Smooth muscle cell of the brain vasculature (primary cell): ENCODE results near the gene OS9.
A peak's percentile ranks its signal among the peaks of the same experiment; 100 is the strongest.
"Not testable (repeated sequence)": the region's sequence is repeated elsewhere in the genome, so short reads cannot be mapped to it uniquely, and the experiment has no call there.

Experiments
- DNase-seq: peaks from one replicate; pipeline ENCODE4 v3.0.0-alpha.2; 2012; ENCODE audit warnings: low read depth, low spot score

OS9 gene, protein sequence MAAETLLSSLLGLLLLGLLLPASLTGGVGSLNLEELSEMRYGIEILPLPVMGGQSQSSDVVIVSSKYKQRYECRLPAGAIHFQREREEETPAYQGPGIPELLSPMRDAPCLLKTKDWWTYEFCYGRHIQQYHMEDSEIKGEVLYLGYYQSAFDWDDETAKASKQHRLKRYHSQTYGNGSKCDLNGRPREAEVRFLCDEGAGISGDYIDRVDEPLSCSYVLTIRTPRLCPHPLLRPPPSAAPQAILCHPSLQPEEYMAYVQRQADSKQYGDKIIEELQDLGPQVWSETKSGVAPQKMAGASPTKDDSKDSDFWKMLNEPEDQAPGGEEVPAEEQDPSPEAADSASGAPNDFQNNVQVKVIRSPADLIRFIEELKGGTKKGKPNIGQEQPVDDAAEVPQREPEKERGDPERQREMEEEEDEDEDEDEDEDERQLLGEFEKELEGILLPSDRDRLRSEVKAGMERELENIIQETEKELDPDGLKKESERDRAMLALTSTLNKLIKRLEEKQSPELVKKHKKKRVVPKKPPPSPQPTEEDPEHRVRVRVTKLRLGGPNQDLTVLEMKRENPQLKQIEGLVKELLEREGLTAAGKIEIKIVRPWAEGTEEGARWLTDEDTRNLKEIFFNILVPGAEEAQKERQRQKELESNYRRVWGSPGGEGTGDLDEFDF

DNA sequence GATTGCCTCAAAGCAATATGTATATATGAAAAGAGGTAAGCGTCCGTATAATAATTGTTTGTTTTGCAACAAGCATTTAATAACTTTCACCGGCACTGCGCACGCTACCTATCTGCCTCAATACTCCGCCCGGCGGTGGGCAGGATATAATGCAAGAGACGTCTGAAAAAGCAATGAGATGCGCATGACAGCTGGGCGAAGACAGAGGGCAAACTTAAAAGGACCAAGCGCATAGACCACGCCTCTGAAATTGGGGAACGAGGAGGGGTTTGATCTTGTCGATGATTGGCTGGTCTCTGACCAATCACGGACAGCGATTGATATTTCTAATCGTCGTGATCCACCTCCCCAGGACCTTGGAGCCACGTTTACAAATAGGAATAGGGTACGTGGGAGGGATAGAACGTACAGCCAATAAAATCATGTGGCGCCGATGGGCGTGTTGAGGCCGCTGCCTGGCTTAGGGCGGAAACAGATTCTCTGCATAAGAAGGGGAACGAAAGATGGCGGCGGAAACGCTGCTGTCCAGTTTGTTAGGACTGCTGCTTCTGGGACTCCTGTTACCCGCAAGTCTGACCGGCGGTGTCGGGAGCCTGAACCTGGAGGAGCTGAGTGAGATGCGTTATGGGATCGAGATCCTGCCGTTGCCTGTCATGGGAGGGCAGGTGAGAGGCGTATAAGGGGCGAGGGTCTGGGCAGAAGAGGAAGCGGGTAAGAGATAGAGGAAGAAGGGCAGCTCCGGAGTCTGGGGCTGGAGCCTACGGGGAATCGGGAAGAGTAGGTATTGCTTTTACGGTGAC, at the start of gene OS9:
OS9 (plus strand) TSS at position 474 of the 800 bp plus-strand sequence; CDS start at position 504, 30 bp downstream.
- DNase-seq = peak; percentile 100

DNA sequence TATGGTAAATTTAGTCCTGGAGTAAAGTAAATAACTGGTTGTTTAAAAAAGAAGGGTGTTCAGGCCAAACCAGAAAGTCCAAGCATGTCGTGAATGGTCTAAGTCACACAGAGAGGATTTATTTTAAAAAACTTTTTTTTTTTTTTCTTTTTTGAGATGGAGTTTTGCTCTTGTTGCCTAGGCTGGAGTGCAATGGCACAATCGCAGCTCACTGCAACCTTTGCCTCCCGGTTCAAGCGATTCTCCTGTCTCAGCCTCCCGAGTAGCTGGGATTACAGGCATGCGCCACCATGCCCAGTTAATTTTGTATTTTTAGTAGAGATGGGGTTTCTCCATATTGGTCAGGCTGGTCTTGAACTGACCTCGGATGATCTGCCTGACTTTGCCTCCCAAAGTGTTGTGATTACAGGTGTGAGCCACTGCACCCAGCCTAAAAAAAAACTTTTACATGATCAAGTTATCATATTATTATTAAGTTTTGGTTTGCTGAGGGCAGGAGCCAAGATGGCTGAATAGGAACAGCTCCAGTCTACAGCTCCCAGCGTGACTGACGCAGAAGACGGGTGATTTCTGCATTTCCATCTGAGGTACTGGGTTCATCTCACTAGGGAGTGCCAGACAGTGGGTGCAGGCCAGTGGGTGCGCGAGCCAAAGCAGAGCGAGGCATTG, 47.8 kb upstream of the OS9 start:
- not testable (repeated sequence) for DNase-seq

DNA sequence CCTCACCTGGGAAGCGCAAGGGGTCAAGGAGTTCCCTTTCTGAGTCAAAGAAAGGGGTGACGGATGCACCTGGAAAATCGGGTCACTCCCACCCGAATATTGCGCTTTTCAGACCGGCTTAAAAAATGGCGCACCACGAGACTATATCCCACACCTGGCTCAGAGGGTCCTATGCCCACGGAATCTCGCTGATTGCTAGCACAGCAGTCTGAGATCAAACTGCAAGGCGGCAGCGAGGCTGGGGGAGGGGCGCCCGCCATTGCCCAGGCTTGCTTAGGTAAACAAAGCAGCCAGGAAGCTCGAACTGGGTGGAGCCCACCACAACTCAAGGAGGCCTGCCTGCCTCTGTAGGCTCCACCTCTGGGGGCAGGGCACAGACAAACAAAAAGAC, 47.3 kb upstream of the OS9 start:
- DNase-seq = not testable (repeated sequence)

DNA sequence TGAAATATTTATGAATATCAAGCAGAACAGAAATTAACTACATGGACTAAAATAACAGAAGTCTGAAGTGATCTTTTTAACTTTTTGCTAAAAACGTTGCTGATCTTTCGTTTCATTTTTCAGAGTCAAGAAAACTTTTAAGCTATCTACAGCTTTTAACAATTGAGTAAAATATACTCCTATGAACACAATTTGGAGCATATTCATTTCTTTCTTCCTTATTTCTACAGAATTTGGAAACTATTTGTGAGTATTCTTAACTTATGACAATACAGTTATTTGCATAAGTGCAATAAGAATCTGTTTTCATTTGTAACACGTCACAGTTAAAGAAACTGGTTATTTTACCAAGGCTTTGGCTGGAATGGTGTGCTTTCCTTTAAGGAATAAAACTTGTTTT, 39.9 kb upstream of the OS9 start:
- no peak for DNase-seq

DNA sequence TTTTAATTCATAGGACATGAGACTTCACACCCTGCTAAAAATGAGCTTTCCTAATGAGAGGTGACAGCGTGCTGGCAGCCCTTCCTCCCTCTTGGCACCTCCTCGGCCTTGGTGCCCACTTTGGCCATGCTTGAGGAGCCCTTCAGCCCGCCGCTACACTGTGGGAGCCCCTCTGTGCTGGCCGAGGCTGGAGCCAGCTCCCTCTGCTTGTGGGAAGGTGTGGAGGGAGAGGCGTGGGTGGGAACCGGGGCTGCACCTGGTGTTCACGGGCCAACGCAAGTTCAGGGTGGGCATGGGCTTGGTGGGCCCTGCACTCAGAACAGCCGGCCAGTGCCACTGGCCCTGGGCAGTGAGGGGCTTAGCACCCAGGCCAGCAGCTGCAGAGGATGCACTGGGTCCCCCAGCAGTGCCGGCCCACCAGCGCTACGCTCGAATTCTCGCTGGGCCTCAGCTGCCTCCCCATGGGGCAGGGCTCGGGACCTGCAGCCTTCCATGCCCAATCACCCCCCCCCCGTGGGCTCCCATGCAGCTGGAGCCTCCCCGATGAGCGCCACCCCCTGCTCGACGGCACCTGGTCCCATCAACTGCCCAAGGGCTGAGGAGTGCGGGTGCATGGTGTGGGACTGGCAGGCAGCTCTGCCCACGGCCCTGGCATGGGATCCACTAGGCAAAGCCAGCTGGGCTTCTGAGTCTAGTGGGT, 38.2 kb upstream of the OS9 start:
- DNase-seq = no peak

DNA sequence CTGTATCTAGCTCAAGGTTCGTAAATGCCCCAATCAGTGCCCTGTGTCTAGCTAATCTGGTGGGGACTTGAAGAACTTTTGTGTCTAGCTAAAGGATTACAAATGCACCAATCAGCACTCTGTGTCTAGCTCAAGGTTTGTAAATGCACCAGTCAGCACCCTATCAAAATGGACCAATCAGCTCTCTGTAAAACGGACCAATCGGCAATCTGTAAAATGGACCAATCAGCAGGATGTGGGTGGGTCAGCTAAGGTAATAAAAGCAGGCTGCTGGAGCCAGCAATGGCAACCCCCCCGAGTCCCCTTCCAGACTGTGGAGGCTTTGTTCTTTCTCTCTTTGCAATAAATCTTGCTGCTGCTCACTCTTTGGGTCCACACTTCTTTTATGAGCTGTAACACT, 37.5 kb upstream of the OS9 start:
- not testable (repeated sequence) for DNase-seq

DNA sequence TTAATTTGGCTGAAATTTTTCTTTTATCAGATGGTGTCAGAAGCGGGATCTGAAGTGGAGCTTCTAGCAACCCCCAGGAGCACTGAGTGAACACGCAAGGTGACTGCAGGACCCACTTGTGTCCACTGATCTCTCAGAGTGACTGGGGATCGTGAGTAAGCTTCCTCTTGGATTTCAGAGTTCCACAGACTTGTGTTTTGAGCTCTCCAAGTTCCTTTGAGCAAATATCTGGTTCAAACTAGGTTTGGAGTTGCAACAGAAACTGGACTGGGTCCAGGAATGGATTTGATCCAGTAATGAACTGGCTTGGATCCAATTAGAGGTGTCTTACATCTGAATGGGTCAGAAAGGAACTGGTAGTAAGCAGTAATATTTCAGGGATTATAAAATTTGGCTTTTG, 36.2 kb upstream of the OS9 start:
- DNase-seq = no peak

DNA sequence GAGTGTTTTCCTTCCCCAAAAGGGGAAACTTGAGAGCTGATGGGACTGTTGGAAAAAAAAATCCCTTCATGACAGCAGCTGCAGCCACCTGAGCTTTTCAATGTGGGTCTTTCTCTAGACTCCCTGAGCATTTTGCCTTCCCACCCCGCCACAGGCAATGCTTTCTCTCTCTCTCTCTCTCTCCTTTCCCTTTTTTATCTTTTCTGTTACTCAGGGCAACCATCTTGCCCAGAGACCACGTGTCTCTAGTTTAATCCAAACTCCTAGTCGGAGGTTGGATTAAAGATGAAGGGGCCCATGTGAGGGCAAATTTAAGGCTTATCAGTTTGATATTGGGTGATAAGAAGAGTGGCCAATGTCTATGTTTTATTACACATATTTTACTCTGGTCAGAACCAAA, 35.0 kb upstream of the OS9 start:
- DNase-seq = no peak

DNA sequence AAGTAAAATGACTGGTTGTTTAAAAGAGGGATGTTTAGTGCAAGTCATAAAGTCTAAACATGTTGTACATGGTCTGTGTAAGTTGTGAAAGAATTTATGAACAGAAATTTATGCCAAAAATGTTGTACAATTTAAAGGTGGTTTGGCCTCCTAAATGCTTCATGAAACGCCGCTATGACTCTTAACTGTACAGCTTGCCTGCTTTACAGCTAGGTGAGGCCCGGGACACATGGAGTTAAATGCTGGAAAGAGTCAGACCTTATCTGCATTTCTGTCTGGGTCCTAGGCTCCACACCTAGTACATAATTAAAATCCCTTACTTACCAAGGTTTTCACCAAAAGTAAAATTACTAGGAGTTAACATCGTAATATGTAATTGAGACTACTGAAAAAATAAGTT, 32.6 kb upstream of the OS9 start:
- DNase-seq = no peak

DNA sequence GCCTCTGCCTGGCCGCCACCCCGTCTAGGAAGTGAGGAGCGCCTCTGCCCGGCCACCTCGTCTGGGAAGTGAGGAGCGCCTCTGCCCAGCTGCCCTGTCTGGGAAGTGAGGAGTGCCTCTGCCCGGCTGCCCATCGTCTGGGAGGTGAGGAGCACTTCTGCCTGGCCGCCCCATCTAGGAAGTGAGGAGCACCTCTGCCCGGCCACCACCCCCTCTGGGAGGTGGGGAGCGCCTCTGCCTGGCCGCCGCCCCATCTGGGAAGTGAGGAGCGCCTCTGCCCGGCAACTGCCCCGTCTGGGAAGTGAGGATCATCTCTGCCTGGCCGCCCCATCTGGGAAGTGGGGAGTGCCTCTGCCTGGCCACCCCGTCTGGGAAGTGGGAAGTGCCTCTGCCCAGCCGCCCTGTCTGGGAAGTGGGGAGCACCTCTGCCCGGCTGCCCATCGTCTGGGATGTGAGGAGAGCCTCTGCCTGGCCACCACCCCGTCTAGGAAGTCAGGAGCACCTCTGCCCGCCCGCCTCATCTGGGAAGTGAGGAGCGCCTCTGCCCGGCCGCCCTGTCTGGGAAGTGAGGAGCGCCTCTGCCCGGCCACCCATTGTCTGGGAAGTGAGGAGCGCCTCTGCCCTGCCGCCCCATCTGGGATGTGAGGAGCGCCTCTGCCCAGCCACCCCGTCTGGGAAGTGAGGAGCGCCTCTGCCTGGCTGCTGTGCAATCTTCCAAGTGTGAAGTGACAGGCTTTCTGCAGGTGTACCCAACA, 28.7 kb upstream of the OS9 start:
- not testable (repeated sequence) for DNase-seq

DNA sequence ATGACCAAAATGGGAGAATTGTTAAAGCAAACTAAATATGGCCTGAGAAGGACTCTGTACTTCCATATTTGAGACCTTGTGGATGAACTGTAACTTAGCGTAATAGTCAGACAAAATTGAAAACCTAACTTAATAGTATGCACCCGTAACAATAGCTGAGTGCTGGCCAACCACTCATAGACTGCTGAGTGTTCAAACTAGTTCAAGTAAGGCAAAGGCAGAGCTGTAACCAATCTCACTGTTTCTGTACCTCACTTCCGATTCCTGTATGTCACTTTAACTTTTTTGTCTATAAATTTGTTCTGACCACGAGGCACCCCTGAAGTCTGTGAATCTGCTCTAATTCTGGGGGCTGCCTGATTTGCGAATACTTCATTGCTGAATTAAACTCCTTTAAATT, 27.0 kb upstream of the OS9 start:
- no peak for DNase-seq

DNA sequence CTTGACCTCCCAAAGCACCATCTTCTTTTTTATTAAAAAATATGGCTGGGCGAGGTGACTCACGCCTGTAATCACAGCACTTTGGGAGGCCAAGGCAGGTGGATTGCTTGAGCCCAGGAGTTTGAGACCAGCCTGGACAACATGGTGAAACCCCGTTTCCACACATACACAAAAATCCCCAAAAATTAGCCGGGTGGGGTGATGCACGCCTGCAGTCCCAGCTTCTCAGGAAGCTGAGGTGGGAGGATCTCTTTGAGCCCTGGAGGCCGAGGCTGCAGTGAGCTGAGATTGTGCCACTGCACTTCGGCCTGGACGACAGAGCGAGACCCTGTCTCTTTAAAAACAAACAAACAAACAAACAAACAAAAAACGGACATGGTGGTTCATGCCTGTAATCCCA, 24.2 kb upstream of the OS9 start:
- not testable (repeated sequence) for DNase-seq

DNA sequence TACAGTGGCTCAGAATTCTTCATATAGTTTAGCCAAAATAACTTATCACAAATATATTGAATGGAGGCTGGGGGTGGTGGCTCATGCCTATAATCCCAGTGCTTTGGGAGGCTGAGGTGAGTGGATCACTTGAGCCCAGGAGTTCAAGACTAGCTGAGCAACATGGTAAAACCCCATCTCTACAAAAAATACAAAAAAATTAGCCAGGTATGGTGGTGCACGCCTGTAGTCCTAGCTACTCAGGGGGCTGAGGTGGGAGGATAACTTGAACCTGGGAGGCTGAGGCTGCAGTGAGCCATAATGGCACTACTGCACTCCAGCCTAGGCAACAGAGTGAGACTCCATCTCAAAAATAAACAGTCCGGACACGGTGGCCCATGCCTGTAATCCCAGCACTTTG, 22.1 kb upstream of the OS9 start:
- DNase-seq = not testable (repeated sequence)

DNA sequence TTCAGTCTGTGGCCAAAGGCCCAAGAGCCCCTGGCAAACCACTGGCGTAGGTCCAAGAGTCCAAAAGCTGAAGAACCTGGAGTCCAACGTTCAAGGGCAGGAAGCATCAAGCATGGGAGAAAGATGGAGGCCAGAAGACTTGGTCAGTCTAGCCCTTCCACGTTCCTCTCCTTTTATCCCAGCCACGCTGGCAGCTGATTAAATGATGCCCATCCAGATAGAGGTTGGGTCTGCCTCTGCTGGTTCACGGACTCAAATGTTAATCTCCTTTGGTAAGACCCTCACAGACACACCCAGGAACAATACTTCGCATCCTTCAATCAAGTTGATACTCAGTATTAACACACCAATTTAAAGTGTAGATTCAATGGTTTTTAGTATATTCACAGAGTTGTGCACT, 21.1 kb upstream of the OS9 start:
- no peak for DNase-seq

DNA sequence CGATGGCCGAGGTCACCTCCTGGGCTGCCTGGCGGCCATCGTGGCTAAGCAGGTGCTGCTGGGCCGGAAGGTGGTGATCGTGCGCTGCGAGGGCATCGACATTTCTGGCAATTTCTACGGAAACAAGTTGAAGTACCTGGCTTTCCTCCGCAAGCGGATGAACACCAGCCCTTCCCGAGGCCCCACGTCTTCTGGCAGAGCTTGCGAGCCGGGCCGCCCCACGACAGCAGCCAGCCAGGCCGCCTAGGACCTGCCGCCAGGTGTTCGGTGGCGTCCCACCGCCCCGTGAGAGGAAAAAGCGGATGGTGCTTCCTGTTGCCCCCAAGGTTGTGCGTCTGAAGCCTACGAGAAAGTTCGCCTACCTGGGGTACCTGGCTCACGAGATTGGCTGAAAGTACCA, 19.2 kb upstream of the OS9 start:
- no peak for DNase-seq

DNA sequence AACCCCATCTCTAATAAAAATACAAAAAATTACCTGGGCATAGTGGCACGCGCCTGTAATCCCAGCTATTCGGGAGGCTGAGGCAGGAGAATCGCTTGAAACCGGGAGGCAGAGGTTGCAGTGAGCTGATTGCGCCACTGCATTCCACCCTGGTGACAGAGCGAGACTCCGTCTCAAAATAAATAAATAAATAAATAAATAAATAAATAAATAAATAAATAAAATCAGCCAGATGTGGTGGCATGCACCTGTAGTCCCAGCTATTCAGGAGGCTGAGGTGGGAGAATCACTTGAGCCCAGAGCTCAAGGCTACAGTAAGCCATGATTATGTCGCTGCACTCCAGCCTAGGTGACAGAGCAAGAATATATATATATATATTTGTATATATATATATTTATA, 16.0 kb upstream of the OS9 start:
- not testable (repeated sequence) for DNase-seq

DNA sequence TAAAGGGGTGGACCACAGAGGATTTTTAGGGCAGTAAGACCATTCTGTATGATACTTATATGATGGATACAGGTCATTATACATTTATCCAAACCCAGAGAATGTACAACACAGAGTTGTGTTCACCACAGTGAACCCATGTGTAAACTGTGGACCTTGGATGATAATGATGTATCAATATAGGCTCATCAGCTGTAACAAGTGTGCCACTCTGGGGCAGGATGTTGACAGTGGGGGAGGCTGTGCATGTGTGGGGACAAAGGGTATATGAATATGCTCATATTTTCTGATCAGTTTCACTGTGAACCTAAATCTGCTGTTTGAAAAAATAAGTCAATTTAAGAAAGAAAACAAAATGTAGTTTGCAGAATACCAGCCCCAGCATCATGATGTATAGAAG, 14.2 kb upstream of the OS9 start:
- no peak for DNase-seq

DNA sequence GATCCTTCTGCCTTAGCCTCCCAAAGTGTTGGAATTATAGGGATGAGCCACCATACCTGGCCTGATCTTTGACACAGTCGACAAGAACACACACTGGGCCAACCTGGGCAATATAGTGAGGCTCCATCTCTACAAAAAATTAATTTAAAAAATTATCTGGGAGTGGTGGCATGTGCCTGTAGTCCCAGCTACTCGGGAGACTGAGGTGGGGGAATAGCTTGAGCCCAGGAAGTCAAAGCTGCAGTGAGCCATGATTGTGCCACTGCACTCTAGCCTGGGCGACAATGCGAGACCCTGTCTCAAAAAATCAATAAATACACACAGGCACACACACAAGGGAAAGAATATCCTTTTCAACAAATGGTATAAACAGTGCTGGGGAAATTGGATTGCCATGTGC, 6.1 kb upstream of the OS9 start:
- DNase-seq = no peak

DNA sequence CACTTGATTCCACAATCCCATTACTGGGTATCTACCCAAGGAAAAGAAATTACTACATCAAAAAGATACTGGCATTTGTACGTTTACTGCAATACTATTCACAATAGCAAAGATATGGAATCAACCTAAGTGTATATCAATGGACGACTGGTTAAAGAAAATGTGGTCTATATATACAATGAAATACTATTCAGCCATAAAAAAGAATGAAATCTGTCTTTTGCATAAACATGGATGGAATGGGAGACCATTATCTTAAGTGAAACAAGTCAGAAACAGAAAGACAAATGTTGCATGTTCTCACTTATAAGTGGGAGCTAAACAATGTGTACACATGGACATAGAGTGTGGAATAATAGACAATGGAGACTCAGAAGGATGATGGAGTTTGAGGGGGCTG, 5.0 kb upstream of the OS9 start:
- no peak for DNase-seq

DNA sequence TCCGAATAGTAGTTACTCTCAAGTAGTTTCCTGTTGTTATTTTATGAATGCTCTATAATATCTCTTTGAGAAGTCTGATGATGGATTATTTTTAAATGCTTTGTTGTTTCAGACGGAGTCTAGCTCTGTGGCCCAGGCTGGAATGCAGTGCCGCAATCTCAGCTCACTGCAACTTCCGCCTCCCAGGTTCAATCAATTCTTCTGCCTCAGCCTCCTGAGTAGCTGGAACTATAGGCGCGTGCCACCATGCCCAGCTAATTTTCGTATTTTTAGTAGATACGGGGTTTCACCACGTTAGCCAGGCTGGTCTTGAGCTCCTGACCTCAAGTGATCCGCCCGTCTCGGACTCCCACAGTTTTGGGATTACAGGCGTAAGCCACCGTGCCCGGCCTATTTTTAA, 1.4 kb upstream of the OS9 start:
- DNase-seq = no peak

DNA sequence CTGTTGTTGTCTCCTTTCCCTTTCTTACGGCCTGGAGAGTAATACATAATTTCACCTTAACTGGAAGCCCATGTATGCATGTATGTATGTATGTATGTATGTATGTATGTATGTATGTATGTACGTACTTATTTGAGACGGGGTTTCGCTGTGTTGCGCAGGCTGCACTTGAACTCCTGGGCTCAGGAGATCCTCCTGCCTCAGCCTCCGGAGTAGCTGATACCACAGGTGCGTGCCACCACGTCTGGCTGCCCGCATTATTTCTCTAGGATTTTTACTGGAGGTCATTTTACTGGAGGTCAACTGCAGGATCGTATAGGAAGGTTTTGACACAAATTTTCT, 644 bp upstream of the OS9 start:
- no peak for DNase-seq
